Prostate gland (tissue), 2 donors: Measurements from ENCODE around the gene SLC16A11. TPM values are rescaled to one million over a fixed set of nuclear protein-coding genes. Genes with fewer than 3 reads are reported as not detected.

ENCODE experiments used
- DNase-seq: peaks from one replicate; pipeline ENCODE4 v3.0.0-alpha.2; 2019; ENCODE audit warnings: low spot score
- H3K27ac ChIP-seq, 2 donors: fragments of 200-600 bp; sonication (generic); 2 replicates each; pipeline ENCODE4 v1.5.1; 2017 to 2019
- H3K27me3 ChIP-seq: fragments of 200-600 bp; sonication (generic); replicated peaks from 2 replicates; pipeline ENCODE4 v1.5.1; 2019; ENCODE audit not compliant: insufficient read depth
- H3K36me3 ChIP-seq, 2 donors: fragments of 200-600 bp; sonication (generic); 1 replicate in 1 of 2; 2 replicates in 1 of 2; pipeline versions ENCODE4 v1.5.1 to v1.8.1; 2017 to 2019
- H3K4me1 ChIP-seq: fragments of 200-600 bp; sonication (generic); replicated peaks from 2 replicates; pipeline ENCODE4 v1.5.1; 2019
- H3K4me3 ChIP-seq, 2 donors: fragments of 200-600 bp; sonication (generic); 2 replicates each; pipeline ENCODE4 v1.5.1; 2017 to 2019
- H3K9me3 ChIP-seq: fragments of 200-600 bp; sonication (generic); 2 replicates; pipeline ENCODE4 v1.5.1; 2017
- CTCF ChIP-seq, 4 experiments: fragments of 200-600 bp in 2 of 4; fragments of 450-650 bp in 2 of 4; sonication (generic) in 2 of 4; IDR thresholded peaks; 1 replicate in 3 of 4; 2 replicates in 1 of 4; pipeline ENCODE4 v1.5.1; 2016 to 2019; ENCODE audit warnings: antibody characterized with exemption in 4 of 4, mild to moderate bottlenecking in 2 of 4, moderate library complexity in 2 of 4
- POLR2A ChIP-seq: fragments of 450-650 bp; IDR thresholded peaks from one replicate; pipeline ENCODE4 v1.6.1; 2016; ENCODE audit warnings: antibody characterized with exemption, mild to moderate bottlenecking
- POLR2AphosphoS5 ChIP-seq: sonication (generic); formaldehyde crosslinking; IDR thresholded peaks from one replicate; pipeline ENCODE4 v1.6.1; 2017; ENCODE audit warnings: antibody characterized with exemption
- WGBS: methylation state at CpG from one replicate; pipeline ENCODE4 v1.1.5; 2018; 5-methylcytosine and 5-hydroxymethylcytosine counted together
- intact Hi-C: fragments of 100-400 bp; cut with DNase I; formaldehyde crosslinking; loops from one replicate; pipeline ENCODE4 v1.14.2; 2022
- total RNA-seq, 2 donors: library from RNA; depleted of rRNA; stranded (reverse); fragments of >200 nt; gene quantifications; one replicate each; pipeline ENCODE4 v1.1.0, GENCODE V29; 2016

The SLC16A11 gene
- total RNA-seq, 2 donors from 2014 or later = 1.8 to 2.3 TPM

- peak overlapping the region; percentile 96 to 97 for H3K27ac ChIP-seq
- 1% methylated on average over 6 of the region's 6 CpGs for WGBS
- TF ChIP-seq POLR2A = peak; percentile 10
- no peak for TF ChIP-seq POLR2AphosphoS5
- intact Hi-C loops = no loop called here
- H3K9me3 ChIP-seq = no peaks in the 10 kb centered on the region
- no peaks in the 10 kb centered on the region for H3K27me3 ChIP-seq
- H3K36me3 ChIP-seq = no peaks in the 10 kb centered on the region
- peaks cover 19% of the 10 kb centered on the region for H3K4me1 ChIP-seq
- H3K4me3 ChIP-seq = peak overlapping the region; percentile 94 to 98
- no peak for DNase-seq
Observed at GRCh38 chr17:7011942-7012254, 32.0 kb downstream of the SLC16A11 start.

GRCh38 chr17:7011415-7011814 is 32.5 kb downstream of the SLC16A11 start:
- Histone ChIP-seq H3K9me3 (no peaks in the 10 kb centered on the region), H3K36me3 (no peaks in the 10 kb centered on the region), H3K27ac (no peak overlapping the region), H3K4me1 (peaks cover 19% of the 10 kb centered on the region), H3K27me3 (no peaks in the 10 kb centered on the region), H3K4me3 (peak overlapping the region; percentile 94 to 98)
- 41% methylated on average over 14 of the region's 14 CpGs for WGBS
- TF ChIP-seq POLR2A = no peak
- no peak for TF ChIP-seq CTCF (IDR thresholded peaks at IDR 0.05)
- TF ChIP-seq POLR2AphosphoS5 = no peak
- no peak for DNase-seq
- intact Hi-C loops = no loop called here

- 95% methylated on average over 2 of the region's 2 CpGs for WGBS
- intact Hi-C loops = no loop called here
- Histone ChIP-seq H3K36me3 (no peaks in the 10 kb centered on the region), H3K27ac (no peak overlapping the region), H3K4me1 (peaks cover 17% of the 10 kb centered on the region), H3K4me3 (no peak overlapping the region), H3K9me3 (no peaks in the 10 kb centered on the region), H3K27me3 (no peaks in the 10 kb centered on the region)
- TF ChIP-seq CTCF (IDR thresholded peaks at IDR 0.05) (no peak), POLR2A (no peak), POLR2AphosphoS5 (no peak)
- DNase-seq = no peak
Observed at GRCh38 chr17:7010523-7010922, 33.4 kb downstream of the SLC16A11 start.

GRCh38 chr17:7007143-7007542 is 36.7 kb downstream of the SLC16A11 start:
- Histone ChIP-seq H3K9me3 (no peaks in the 10 kb centered on the region), H3K4me1 (peaks cover 3% of the 10 kb centered on the region), H3K27ac (no peak overlapping the region), H3K36me3 (no peaks in the 10 kb centered on the region), H3K4me3 (no peak overlapping the region), H3K27me3 (no peaks in the 10 kb centered on the region)
- DNase-seq = no peak
- no peak for TF ChIP-seq CTCF (IDR thresholded peaks at IDR 0.05)
- no peak for TF ChIP-seq POLR2A
- TF ChIP-seq POLR2AphosphoS5 = no peak
- intact Hi-C loops = loop anchor here (5.0 kb wide), 1 partner anchor 95 kb away; no protein-coding TSS in a partner anchor
- 91% methylated on average over 2 of the region's 2 CpGs for WGBS

- H3K4me1 ChIP-seq = peaks cover 3% of the 10 kb centered on the region
- no peak overlapping the region for H3K4me3 ChIP-seq
- no peak overlapping the region for H3K27ac ChIP-seq
- DNase-seq = no peak
- TF ChIP-seq POLR2AphosphoS5 (no peak), CTCF (IDR thresholded peaks at IDR 0.05) (no peak), POLR2A (no peak)
- intact Hi-C loops = loop anchor here (5.0 kb wide), 1 partner anchor 93 kb away; no protein-coding TSS in a partner anchor
- H3K36me3 ChIP-seq = no peaks in the 10 kb centered on the region
- no peaks in the 10 kb centered on the region for H3K27me3 ChIP-seq
- 86% methylated on average over 6 of the region's 7 CpGs for WGBS
- no peaks in the 10 kb centered on the region for H3K9me3 ChIP-seq
Observed at GRCh38 chr17:7005716-7006115, 38.2 kb downstream of the SLC16A11 start.
